NOMO-1 treated with dmso at 0.1 percent for 144 hours (cell line): ENCODE measurements around the gene GRIA1.

Source experiments
- DNase-seq: peaks from one replicate; lab custom pipeline; 2025; ENCODE audit not compliant: unreplicated experiment; lab: John Stamatoyannopoulos, UW

GRIA1 gene

DNA sequence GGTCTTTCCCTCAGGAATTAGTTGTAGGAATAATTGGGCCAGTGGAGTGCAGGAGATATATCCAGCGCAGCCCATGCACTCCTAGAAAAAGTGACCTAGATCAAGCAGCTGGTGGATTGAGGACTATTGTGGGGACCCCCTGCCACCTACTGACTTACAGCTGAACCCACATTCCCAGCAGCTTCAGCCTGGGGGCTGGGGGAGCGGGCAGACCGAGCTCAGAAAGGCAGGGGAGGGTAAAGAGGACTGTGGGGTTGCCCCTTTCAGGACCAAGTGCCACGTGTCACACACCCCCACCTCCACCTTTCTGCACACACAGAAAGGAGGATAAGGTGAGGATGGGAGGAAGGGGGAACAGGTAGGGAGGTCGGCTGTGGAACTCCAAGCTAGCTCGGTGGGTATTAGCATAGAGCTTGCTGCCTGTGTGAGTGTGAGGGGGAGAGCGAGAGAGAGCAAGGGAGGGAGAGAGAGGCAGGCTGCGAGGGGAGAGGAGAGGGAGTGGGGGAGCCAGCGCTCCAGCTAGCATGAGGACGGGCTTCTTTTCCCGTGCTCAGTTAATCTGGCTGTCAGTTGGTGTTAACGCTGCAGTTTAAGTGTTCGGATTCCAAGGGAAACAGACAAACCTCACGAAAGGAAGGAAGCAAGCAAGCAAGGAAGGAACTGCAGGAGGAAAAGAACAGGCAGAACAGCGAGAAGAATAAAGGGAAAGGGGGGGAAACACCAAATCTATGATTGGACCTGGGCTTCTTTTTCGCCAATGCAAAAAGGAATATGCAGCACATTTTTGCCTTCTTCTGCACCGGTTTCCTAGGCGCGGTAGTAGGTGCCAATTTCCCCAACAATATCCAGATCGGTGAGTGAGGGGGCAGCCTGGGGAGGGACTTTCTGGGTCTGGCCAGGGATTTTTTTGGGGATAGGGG, at the start of gene GRIA1:
TSS of gene GRIA1 (plus strand) at position 553 of the 920 bp plus-strand sequence.
- DNase-seq: no peak

DNA sequence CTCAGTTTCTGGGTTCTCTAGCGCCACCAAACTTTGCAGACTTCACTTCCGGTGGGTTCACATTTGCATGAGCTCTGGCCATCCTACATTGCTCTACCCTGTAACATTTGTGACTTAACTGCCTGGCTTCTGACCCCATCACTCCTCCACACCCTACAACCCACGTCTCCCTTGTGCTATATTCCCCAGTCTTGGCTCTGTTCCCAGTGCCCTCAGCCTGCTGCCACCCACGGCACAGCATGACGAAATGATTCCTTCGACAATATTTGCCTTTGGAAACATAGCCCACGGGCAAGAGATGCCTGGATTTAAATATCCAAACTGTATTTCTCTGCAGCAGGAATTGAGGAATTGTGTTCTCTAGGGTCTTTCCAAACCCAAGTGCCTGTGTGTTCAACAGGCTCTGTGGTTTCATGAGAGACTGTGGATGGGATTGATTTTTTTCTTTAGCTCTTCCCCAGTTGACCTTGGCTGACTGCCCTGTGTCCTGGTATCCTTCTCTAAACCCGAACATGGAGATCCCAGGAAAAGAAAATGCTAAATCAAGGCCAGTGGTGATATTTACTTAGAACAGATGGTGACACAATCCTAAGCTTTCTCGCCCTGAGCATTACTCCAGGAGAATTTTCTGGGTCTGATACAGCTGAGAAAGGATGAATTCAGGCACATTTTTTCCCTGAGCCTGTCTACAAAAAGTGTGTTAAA, 44.4 kb upstream of the GRIA1 start:
- DNase-seq: no peak

DNA sequence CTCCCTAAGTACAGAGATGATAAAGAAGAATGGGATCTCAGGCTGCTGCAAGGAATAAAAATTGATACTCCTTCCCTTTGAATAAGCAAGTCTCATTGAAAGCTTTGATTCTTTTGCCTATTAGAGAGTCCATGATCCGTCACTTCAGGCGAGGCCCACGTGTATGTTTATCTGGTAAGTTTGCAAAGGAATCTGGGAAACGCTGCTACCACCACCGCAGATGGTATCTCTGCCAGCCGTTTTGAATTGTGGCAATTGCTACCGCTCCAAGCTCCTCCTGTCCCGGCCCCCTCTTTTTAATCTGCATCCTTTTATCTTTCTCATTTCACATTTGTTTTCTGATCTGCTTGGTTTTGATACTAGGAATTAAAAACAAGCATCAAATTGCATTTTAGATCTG, 42.9 kb upstream of the GRIA1 start:
- no peak for DNase-seq

DNA sequence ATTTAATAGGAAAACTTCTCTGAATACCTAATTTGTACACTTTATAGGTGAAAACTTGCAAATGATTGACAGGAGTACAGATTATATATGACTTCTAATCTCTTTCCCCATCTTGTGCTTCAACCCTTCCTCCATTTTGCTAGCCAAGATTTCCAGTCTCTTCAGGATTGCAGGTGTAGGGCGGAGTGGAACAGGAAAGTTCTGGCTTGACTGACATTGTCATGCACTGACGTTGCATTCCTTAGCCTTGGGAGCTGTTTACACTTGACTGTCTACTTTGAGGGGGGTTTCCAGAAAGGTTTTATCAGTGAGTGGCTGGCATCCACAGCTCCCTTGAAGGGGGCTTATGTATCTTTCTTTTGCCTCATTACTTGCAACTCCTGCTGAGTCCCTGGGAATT, 34.1 kb upstream of the GRIA1 start:
- no peak for DNase-seq

DNA sequence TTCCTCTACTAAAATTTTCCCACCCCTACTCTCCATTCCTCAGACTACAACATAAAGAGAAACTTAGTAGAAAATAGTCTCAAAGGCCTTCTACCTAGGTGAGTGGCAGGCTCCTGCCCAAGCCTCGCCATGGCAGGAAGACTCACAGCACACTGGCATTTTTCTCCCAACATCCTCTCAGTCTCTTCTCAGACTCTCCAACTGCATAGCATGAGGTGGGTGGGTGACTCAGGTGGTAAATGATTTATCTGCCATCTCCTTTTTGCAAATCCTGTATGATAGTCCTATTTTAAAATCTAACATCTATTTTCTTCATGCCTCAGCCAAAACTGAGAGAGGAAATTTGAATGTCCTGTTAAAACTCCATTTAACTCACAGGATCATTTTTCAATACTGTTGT, 33.5 kb upstream of the GRIA1 start:
- no peak for DNase-seq

DNA sequence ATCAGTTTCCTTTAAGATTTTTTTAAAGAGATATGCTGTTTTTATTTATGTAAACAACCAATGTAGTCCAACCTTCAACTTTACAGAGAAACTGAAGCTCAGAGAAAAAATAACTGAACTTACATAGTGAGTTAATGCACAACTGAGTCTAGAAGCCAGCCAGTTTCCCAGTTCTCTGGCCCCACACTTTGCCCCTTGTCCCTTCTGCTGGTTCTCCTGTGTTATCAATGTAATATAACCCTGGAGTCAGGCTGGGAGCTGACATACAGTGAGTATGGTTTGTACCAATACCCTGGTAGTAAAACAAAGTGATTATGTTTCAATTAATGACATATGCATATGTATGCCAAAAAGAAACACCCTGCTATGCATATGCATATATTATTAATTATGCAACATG, 32.2 kb upstream of the GRIA1 start:
- no peak for DNase-seq

DNA sequence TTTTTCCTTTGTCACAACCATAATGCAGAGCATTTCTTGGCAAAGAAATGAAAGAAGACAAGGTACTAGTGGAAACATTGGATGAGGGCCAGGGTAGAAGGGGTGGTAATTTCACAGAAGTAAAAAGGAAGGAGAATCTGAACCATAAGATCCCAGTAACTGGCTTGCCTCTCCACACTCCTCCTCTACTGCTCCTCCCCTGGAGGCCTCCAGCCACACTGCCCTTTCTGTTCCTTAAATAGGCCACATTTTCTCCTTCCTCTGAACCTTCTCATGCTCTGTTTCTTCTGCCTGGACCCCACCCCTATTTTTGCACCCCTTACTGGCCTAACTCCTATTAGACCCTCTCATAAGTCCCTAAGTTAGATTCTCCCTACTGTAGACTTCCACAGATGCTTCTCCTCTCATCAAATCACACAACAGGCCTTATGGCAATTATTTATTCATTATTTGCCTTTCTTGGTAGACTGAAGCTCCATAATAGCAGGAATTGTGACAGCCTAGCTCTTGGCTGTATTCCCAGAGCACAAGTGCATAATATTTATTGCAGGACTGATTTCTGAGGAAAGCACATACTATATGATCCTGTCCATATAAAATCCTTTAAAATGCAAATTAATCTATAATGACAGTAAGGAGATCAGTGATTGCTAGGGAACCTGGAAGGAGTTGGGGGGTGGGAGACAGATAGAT, 31.3 kb upstream of the GRIA1 start:
- no peak for DNase-seq

DNA sequence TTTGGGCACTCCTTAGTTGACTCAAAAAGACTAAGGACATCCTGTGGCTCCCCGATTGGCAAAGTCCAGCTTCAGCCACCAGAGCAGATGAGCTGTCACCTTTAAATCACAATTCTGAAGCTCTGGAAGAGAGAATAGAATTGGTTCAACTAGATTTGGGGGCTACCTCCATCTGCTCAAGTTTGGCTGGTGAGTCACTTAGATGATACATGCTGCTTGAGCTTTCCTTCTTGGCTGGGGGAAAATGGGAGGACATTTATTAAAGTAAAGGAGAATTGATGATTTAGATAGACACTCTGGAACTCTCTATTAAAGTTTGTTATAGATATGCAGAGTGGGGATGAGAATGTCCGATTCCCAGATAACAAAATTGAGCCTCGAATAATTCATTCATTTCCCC, 30.0 kb upstream of the GRIA1 start:
- DNase-seq: no peak

DNA sequence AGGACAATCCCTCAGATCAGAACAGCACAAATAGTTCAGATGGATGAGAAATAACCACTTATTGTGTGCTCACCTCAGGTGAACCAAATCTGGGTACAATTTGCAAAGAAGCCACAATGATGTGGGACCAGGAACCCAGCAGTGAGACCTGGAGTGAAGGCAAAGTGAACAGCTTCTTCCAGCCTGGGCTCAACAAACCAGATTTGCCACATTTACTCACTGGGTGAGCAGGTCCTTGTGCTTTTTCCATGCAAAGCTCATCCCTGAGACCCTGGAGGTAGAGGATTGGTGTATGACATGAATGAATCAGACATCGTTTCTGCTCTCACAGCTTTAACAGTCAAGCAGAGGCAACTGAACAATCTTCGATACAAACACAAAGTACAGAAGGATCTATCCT, 29.1 kb upstream of the GRIA1 start:
- DNase-seq: no peak

DNA sequence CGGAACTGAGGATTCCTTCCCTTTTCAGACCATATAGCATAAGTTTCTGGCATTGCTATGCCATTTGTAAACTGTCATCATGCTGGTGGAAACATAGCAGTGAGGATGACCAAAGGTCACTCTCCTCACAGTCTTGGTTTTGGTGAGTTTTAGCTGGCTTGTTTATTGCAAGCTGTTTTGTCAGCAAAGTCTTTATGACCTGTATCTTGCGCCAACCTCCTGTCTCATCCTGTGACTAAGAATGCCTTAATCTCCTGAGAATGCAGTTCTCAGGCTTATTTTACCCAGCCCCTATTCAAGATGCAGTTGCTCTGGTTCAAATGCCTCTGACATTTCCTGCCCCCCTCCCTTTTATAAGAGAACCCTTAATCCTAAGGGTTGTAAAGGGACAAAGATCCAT, 26.7 kb upstream of the GRIA1 start:
- no peak for DNase-seq

DNA sequence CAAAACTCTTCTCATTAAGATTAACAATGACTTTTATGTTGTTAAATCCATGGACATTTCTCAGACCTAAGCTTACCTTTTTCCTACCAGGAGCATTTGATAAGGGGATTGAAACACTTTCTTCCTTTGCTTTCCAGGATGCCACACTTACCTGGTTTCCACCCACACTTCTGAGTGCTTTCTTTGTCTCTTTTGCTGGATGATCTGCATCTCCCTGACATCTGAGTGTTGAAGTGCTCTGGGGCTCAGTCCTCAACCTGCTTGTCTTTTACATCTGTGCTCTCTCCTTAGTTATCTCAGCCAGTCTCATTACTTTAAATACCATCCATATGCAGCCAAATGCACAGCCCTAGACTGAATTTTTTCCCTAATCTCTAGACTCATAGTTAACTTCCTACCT, 22.9 kb upstream of the GRIA1 start:
- DNase-seq: no peak

DNA sequence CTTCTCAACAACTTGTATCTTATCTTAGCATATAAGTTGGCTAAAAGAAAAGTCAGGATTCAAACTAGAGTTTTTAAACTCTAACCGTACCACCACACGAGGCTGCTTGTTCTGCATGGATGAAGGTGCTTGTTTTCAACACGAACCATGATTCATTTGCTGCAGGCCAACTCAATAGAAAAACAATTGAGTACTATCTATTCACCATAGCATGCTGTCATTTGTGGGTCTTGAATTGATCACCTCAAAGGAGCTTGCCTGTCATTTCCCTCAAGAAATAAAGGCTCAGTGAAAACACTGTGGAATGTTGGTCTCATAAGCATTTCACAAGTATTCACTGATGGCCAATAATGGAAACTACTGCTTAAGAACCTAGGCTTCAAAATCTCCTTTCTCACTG, 21.0 kb upstream of the GRIA1 start:
- DNase-seq: no peak

DNA sequence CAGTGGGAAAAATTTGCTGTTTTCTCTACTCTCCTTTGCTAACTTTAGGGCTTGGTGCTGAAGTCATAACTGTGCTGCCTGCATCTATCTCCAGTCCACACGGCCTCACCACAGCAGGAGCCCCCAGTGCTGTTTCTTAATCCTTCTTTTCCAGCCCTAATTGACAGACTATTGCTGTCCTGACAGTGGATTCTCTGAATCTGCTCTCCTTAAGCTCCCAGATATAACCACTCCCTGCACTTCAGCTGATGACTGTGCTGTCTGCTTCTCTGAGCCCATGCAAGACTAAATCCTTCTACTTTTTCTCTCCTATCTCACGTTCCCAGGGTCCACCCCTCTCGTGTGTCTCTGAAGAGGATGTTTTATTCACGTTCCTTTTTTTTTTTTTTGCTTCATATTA, 19.7 kb upstream of the GRIA1 start:
- no peak for DNase-seq

DNA sequence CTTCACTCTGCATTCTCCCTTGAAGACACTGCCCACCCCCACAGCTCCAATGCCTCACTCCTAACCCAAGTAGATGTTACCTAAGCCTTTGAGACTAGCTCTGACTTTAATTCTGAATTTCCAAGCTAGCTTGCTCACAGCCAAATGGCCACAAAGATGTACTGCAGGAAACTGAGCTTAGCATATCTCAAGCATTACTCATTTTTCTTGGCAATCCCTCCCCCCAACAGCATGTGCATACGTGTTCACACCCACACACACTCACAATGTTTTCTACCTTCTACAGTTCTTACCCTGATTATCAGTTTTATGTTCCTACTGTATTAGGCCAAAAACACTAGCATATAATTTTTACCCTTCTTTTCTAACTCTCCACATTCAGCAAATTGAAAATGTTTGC, 13.7 kb upstream of the GRIA1 start:
- DNase-seq: no peak

DNA sequence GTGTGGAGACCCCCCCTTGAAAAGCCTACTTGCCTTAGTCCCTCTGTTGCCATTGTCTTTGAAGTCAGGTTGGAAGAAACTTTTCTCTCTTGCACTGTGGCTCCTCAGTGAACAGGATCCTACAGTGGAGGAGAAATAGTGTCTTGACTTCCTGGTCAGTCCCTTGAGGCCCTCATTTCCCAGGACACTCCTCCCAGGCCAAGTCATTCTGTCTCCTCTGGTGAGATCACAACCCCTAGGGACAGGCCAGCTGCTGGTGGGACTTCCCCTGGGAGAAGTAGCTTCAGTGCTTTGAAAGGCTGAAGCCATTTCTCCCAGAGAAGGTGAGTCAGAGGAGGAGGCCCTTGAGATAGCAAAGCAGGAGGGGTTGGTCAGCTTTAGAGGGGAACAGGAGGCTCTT, 10.1 kb upstream of the GRIA1 start:
- no peak for DNase-seq

DNA sequence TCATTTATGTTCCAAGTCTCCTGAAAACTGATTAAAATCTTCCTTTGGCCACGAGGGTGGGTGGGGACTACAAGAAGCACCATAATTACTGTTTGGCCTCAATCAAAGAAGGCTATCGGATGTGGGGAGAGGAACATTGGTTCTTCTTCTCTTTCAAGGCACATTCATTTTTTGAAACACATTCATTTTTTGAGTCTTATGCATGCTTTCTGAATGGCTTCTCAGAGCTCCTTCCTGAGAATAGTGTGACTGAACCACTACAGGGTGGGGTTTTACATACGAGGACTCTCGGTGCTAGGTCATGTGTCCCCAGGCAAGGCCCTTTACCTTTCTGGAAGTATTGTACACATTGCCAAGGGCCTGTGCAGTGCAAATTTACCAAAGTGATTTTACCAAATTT, 7.0 kb upstream of the GRIA1 start:
- DNase-seq: no peak

DNA sequence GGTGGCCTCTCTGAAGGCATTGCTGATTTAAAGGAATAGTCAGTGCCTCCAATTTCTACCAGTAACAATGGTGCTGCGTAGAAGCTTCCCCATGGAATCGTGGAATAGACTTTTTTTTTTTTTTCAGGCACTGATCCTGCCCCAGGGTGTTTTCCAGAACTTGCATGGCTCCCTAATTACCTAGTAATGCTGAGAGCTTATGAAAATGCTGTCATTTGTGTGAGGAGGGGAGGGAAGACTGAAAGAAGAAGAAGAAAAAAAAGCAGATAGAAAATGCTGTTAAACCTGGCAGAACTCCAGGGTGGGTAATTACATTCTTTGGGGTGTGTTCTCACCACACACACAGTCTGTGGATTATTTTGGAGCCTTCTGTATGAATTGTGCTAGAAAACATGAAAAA, 4.8 kb upstream of the GRIA1 start:
- DNase-seq: no peak

DNA sequence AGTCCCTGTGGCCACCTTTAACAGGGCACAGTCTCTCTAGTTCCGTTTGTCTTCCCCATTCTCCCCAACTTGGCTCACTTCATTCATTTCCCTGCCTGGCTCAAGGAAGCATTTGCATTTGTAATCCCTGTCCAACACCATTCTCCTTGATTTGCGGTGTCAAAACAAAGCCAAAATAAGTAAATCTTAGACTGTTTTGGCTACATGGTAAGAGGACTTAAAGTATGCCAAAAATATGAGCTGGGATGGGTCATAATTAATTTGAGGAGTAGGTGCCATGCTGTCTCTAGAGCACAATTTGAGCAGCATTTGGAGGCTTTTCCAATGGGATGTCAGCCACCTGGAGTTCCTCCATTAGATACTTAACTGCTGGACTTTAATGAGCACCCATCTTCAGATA, 3.7 kb upstream of the GRIA1 start:
- no peak for DNase-seq

DNA sequence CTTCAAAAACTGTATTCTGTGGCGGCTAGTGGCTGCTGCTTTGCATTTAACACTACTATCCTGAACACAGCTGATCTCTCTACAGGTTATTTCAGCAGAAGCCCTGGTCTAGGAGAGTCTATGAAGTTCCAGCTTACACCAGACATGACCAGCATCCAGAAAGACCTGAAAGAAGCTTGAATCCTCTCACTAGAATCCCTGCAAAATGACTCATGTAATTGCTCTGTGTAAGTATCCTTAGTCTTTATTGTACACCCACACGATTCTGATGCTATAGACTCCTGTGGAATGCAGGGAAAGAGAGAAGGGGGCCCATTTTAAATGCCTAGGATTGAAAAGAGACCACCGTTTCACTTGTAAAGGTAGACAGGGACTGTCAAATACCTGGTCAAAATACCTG, 859 bp upstream of the GRIA1 start:
- DNase-seq: no peak

DNA sequence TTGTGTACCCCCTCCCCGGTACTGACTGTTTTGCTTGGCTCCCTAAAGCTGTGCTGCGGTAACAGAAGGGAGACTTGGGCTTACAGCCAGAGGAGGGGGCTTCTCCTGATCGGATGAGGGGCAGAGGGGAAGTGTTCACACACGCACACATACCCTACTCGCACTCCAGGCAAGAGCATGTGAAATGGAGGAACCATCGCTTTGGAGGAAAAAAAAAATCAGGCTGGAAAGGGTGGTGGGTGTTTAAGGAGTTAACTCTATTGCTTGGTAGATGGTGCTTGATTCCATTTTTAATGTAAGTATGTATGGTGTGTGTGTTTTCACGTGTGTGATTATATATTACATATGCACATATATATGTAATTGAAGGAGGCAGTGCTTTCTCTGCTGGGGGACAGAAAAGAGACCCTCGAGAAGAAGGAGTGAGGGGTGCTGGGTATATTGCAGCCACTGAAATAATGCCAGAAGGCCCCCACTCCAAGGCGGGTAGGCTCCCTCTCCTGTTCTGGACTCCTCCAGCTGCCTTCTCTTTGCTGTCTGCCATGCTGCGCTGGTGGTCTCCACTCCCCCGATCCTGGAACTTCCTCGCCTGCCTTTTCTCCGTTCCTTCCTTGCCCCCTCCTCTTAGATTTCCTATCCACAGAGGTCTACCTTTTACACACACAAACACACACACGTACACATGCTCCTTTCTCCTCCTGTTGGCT, 721 bp downstream of the GRIA1 start:
- DNase-seq: no peak

DNA sequence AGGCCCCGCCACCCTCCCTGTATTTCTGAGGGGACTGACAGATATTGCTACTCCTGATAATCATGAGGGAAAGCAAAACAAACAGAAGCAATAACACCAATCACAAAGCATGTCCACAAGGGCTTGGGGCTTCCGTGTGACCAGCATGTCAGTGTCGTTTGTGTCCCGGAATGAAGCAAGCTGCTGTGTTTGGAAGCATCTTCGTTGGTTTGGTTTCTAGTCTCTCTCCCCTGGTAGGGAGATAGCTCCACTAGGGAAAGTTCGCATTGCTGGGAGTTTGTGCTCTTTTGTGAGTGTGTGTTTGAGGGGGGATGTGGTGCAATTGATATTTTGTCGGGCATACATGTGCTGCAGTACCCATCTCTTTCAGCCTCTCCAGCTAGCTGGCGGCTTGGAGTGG, 1.4 kb downstream of the GRIA1 start:
- no peak for DNase-seq
